GM21528 (cell line): Measurements from ENCODE around the gene PLS3.

Source experiments
- ATAC-seq: cut with Tn5 transposase; IDR thresholded peaks from one replicate; pipeline ENCODE4 v1.9.1; 2021; ENCODE audit warnings: mild to moderate bottlenecking, moderate library complexity; ENCODE audit not compliant: unreplicated experiment, low FRiP score

Gene PLS3

GRCh38 chrX:115565888-115566287 is 4.9 kb downstream of the PLS3 start:
- ATAC-seq = no peak

DNA sequence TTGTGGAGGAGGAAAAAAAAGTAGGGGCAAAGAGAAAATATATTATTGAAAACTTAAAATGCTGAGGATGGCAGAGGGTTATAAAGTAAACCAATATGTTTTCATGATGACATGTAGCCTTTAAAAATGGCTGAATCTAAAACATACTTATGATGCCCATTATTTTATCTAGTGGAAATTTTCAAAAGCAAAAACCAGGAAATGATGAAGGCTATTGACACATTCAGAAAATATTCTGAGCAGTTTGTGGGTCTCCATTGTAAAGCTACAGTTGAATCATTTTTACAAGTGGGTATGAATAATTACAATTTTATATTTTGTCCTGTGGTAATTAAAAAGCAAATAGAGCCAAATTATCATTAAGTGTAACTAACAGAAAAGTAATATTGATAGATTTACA is 10.7 kb downstream of the PLS3 start:
- no peak for ATAC-seq

DNA sequence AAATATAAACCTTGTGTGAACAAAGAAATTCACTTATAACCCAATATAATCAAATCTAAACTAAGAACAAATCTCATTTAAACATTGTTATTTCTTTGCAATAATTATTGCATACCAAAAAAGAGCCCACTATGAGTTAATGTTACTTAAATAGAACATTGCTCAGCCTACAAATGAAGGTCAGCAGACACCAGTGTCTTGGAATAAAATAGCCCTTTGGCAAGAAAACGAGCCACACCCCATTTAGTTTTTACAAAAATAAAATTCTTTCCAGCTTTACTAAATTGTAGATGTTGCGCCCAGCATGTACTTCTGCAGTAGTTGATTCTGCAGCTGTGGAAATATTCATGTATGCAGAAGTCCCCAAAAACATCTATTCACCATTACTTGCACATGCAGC is 12.2 kb downstream of the PLS3 start:
- no peak for ATAC-seq

- ATAC-seq = no peak
Measured at GRCh38 chrX:115576676-115577075, 15.7 kb downstream of the PLS3 start.

- ATAC-seq = no peak
Measured at GRCh38 chrX:115579327-115579726, 18.4 kb downstream of the PLS3 start.

DNA sequence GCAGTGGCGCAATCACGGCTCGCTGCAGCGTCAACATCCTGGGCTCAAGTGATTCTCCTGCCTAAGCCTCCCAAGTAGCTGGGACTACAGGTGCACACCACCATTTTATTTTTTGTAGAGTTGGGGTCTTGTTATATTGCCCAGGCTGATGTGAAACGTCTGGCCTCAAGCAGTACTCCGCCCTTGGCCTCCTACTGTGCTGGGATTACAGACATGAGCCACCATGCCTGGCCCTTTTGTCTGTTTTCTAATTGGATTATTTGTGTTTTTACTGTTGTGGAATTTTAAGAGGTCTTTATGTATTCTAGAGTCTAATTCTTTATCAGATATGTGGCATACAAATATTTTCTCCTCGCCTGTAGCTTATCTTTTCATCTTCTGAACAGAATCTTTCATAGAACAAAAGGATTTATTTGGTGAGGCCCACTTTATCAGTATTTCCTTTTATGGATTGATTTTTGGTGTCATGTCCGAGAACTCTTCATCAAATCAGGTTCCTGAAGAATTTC is 18.9 kb downstream of the PLS3 start:
- no peak for ATAC-seq

DNA sequence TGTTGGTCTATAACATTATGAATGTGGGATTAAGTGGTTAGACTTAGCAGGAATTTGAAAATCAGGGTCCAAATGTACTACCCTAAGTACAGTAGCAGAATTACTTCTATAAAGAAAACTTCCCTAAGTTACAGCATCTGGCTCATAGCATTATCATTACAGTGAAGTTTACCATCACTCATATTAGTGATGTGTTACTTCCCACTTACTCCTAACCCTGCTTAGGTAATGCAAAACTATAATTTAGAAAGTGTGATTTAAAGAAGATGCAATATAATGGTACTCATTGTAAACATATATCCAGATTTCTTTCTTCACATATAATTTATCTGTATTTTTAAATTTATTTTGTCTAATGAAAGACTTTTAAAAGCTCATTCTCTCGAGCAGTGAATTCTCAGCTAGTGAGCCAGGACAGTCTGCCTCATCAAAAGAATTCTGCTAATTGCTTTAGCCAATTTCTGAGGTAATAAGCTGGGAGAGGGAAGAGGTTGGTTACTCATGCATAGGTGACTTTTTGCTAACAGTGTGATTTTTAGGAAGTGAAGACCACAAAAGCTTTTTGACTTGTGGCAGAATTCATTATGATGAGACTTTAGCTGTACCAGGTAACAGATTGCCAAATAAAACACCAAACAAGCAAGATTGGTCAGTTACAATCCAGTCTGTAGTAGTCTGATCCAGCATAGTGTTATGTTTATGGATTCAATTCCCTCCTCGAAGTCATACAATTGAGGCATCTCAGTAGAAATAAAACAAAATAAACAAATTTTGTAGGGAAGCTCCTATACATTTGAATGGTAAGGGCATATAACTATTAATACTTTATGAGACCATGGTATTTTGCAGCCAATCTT is 21.0 kb downstream of the PLS3 start:
- ATAC-seq = no peak

DNA sequence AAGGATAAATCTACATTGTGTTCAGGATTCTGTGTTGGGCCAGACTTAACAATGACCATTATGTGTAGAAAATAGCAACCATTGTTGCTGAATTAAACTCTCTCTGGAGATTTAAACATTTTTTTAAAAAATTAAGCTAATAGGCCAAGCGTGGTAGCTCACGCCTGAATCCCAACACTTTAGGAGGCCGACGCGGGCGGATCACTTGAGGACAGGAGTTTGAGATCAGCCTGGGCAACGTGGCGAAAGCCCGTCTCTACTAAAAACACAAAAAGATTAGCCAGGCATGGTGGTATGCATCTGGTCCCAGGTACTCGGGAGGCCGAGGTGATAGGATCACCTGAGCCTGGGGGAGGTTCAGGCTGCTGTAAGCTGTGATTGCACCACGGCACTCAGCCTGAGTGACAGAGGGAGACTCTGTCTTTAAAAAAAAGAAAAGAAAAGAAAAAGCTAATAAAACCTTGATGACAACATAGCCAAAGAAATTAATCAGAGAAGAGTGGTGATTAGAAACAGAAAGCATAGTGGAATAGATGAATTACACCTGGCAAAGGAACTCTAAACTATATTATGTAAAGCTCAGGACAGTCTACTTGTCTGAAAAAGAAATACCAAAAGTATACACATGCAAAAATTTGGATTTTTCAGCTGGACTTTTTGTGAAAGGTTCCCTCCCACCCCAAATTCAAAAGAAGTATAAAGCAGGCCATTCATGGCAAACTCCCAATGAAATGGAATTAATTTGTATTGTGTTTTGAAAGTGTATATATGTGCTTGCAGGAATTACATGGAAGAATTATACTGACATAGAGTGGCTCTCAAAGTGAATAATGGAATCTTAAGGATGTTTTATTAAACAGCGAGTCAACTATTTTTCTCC is 21.9 kb downstream of the PLS3 start:
- no peak for ATAC-seq

- no peak for ATAC-seq
Measured at GRCh38 chrX:115583496-115584004, 22.6 kb downstream of the PLS3 start.

DNA sequence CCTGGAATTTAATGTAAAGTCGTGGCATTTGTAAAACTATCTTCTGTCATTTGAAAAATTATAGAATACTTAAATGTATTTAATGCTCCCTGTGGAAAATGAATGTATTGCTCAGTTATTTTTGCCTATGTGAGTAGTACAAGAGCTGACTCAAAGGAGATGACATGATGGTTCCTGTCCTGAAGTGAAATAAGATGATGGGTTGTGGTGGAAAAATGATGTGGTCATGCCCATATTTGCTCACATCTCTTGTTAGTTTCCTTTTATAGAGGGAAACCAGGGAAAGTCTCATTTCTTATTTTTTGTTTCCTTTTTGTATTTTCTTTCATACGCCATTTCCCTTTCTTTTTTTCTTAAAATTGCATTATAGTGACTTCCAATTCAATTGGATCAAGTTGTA is 23.7 kb downstream of the PLS3 start:
- ATAC-seq = no peak

DNA sequence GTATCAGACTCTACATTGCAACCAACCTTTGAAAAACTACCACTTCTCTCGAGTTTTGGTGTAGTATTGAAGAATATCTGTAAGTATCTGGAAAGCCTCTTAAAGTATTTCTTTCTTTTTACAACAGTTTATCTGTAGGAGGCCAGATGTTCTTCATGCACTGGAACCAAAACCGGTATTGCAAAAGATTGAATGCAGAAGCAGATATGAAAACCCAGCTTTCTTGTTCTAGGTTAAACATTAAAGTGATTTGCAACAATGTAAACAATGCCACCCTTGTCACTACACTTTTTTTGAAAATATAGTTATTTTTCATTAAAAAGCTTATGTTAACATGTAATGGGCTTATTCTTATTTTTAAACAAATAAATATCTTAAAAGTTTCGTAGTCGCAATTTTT is 27.2 kb downstream of the PLS3 start:
- ATAC-seq = no peak

DNA sequence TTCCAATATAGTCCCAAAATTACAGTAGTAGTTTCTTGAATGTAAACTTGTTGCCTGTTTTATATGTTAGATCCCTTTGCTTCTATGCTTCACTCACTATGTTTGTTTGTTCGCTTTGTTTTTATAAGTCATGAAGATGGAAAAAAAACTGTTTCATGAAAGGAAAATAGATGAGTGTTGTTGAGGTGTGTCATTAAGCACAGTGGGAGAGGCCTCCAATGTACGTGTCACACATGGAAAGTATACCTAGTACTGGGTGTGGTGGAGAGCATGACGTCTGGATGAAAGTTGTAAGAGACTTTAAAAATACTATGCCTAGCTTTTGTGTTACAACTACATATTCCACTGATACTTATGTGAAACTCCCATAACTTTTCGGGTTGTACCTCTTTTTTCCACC is 28.4 kb downstream of the PLS3 start:
- no peak for ATAC-seq

- ATAC-seq = no peak
Measured at GRCh38 chrX:115591420-115591819, 30.4 kb downstream of the PLS3 start.

DNA sequence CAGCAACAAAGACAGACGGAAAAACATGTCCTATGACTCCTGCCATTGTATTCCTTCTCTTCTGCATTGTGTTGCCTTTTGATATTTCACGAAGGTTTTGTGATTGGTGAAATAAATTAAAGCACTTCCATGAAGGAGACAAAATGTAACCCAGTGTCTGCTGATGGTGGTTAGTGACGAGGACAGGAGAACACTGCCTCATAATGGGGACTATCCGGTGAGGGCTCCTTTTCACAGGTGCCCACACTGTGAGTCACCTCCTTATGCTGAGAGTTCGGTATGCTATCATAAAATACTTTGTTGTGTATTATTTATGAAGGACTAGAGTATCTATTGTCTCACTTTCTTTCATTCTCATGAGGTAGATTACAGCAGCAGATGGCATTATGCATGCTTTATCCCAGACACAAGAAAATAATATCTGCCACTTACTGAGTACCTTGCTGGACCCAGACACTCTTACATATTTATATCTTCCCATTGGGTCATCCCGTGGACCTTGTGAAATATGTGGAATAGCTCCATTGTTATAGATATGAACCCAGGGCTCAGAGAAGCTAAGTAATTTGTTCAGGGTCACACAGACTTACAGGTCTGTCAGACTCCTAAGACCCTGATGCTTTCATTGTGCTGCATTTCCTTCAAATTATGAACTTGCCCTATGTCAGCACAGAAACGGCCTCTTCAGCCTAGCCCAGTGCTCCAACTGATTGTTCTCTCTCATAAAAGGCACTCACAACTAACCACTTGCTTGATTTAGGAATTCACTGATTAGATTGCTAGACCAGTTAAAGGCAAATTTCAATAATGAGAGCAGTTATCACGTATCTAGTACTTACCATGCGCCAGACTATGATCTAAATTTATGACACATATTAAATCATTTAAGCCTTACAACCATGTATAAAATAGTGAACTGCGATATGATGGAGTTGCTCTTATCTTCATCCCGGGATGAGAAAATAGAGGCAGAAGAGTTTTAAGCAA is 31.2 kb downstream of the PLS3 start:
- no peak for ATAC-seq

DNA sequence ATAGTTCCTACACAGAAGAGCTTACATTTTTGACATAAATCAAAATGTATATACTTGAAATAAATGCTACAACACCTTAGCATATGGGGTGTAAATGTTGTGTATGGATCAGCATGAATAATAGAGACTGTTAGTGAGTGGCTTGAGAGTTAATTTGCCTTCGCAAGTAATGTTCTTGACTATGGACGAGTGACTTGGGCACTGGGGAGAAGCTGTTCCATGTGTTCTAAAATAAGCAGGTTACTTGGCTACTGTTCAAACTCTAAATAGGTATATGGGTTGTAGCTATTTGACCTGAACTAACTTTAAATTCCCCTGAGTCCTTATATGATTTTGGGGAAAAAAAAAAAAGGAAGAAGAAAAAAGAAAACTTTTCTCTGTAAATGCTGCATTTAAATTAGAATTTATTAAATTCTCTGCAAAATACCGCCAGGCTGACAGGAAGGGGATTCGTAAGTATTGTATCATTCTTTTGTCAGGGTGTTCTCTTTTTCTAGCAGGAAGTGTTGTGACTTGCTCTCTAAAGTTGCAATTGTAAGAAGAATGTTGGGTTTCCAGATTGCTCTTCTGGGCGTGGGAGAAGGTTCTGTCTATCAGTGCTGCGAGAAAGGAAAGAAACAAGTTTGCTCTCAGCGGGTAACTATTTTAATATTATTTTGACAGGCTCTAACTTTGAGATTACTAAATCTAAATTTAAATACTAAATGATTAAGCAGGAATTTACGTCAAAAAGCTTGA is 32.2 kb downstream of the PLS3 start:
- no peak for ATAC-seq

DNA sequence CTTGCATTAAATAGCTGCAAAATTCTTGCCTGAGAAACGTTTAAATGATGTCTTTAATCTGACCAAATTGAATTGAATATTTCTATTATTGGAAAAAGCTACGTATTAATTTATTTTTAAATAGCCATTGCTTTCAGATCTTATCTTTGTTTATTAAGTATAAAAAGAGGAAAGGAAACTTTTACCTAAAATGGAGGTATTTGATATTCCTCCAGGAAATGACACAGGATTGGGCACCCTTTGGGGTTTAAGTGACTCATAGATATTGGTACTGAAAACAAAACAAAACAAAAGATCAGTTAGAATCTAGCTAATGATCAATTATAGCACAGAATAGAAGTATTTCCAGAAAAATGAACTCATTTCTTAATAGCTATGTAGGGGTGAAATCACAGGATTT is 34.1 kb downstream of the PLS3 start:
- no peak for ATAC-seq

DNA sequence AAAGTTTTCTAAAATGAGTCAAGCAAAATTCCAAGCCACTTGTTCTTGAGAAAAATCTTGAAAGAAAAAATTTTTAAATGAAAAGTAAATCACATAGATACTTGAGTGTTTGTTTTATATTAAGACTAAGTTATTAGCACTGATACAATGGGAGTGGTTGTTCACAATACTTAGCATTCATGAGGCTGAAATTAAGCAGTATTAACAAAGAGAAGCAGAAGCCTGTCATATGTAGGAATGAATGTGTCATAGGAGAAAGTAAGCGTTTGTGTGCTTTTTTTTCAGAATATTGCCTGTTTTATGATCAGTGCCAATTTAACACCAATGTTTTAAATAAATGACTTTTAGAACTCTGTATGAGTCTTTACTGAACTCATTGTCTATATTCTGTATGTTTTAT is 37.6 kb downstream of the PLS3 start:
- no peak for ATAC-seq

GRCh38 chrX:115602308-115602707 is 41.3 kb downstream of the PLS3 start:
- no peak for ATAC-seq

GRCh38 chrX:115602729-115603389 is 41.9 kb downstream of the PLS3 start:
- ATAC-seq = no peak
